EL (cell line): ENCODE results near the gene TLK1.

Source experiments
- DNase-seq: peaks from one replicate; pipeline ENCODE4 v3.0.0-alpha.2; 2016

TLK1 gene

DNA sequence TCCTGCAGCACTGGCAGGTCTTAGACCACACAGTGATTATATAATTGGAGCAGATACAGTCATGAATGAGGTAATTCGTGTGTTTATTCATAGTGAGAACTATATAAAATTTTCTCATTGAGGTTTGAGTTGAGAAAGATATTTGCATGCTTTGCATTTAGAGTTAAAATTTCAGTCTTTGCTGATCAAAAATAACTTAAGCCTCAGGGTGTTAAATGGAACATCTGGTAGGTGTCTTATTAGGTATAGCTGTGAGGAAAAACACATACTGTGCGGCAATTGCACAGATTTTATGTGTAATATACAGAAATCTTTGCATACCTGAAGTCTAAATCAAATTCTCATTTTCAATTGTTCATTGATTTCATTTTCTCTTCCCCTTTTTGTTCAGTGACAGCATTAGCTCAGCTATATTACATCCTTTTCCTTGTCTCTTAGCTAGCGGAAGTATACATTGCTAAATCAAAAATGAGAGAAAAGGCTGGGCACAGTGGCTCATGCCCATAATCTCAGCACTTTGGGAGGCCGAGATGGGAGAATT, 210.4 kb downstream of the TLK1 start:
- no peak for DNase-seq

DNA sequence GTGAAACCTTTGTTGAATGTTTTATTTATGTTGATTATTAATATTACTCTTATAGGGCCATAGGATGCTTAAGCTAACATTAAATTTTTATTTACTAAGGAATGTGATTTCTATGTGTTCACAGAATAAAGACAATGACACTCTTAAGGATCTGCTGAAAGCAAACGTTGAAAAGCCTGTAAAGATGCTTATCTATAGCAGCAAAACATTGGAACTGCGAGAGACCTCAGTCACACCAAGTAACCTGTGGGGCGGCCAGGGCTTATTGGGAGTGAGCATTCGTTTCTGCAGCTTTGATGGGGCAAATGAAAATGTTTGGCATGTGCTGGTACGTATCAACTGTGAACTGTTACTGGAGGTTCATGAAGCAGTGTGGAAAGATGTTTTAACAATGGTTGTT, 211.3 kb downstream of the TLK1 start:
- DNase-seq = no peak

DNA sequence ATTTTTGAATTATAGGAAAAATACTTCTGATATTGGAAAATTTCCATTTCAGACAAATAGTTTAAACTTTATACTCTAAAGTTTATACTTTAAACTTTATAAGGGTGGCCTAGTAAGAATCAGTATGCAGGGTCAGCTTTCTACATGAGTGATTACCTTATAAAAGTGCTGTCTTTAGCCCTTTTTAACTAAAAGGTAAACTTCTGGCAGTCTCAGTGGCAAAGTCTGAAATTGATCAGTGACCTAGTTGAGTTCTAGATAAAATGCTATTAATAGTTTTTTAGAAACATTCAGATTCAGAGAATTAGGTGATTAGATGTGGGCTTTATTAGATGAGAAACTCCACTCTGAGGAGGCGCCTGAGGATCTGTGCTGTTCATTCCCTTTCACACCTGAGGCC, 216.1 kb downstream of the TLK1 start:
- no peak for DNase-seq

DNA sequence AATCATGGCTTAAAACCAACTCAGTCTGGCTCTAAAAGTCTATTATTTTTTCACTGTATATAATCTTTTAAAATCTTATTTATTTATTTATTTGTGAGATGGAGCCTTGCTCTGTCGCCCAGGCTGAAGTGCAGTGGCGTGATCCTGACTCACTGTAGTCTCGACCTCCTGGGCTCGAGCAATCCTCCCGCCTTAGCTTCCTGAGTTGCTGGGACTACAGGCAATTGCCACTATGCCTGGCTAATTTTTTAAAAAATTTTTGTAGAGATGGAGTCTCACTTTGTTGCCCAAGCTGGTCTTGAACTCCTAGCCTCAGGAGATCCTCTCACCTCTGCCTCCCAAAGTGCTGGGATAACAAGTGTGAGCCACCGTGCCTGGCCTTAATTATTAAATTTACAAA, 217.1 kb downstream of the TLK1 start:
- DNase-seq = no peak

DNA sequence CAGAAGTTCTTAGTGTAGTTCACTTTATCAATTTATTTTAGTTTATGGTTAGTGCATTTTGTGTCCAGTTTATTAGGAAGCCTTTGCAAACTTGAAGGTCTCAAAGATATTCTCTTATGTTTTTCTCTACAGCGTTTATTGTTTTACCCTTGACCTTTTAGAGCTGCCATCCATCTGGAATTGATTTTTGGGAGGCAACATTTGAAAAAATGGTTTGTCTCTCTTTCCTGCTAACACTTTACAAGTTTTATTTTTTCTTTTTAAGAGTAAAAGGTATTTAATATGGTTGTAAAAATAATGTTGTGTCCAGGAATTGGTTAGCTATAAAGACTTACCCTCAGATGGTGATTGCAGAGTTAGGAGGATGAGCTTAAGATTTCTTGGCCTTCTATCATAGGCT, 217.7 kb downstream of the TLK1 start:
- no peak for DNase-seq

DNA sequence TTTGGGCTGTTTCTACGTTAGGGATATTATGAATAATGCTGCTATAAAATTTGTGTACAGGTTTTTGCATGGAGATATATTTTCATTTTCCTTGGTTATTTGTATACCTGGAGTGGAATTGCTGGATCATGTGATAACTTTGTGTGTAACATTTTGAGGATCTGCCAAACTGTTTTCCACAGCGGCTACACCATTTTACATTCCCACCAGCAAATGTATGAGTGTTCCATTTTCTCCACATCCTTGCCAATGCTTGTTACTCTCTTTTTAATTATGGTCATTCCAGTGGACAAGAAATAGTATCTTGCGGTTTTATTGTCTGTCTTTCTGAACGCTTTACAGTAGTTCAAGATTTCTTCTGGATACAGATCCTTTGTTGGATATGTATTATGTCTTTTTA, 218.1 kb downstream of the TLK1 start:
- no peak for DNase-seq
